GM12891 (cell line): ENCODE measurements around the gene UPB1.

Source experiments
- POLR2A ChIP-seq: IDR thresholded peaks from 2 replicates; pipeline ENCODE4 v1.6.1; 2011; ENCODE audit warnings: low read depth, low read length, control low read depth
- POLR2AphosphoS5 ChIP-seq: IDR thresholded peaks from 2 replicates; pipeline ENCODE4 v1.6.1; 2011; ENCODE audit warnings: low read depth, low read length, control low read depth
- POU2F2 ChIP-seq: IDR thresholded peaks from 2 replicates; pipeline ENCODE4 v1.6.1; 2011; ENCODE audit warnings: low read depth, mild to moderate bottlenecking, control low read depth, low read length, moderate library complexity
- TAF1 ChIP-seq: IDR thresholded peaks from 2 replicates; pipeline ENCODE4 v1.6.1; 2011; ENCODE audit warnings: low read depth, low read length, control low read depth

DNA sequence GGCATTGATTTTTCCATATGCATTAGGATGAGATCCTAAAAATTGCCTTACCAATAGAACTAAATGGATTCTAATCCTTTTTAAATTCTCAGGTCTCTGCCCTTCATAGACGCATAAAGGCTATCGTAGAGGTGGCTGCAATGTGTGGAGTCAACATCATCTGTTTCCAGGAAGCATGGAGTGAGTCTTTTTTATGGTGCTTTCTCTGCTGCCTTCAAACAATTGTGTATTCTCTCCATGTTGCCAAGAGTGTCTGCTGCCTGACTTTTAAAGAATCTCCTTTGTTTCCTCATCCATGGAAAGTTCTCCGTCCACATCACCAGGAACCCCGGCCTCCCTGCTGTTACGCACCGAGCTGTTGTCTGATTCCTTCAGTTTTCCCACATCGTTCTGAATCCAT lies 6.9 kb downstream of the UPB1 start:
- TF ChIP-seq POLR2AphosphoS5: no peak
- no peak for TF ChIP-seq POLR2A
- no peak for TF ChIP-seq TAF1
- no peak for TF ChIP-seq POU2F2
